HepG2 (cell line): Measurements from ENCODE around the gene CLASRP.
A peak's percentile ranks its signal among the peaks of the same experiment; 100 is the strongest.

Experiments used
- BHLHE40 ChIP-seq: IDR thresholded peaks from 2 replicates; pipeline ENCODE4 v1.6.1; 2011; ENCODE audit warnings: low read length, improper control_type of control experiment
- CTCF ChIP-seq: sonication (generic); formaldehyde crosslinking; IDR thresholded peaks from 2 replicates; pipeline ENCODE4 v1.5.0; 2020; ENCODE audit warnings: mild to moderate bottlenecking, missing genetic modification reagents, moderate library complexity
- DMAP1 ChIP-seq: IDR thresholded peaks from 2 replicates; pipeline ENCODE4 v1.6.1; 2016
- MAFF ChIP-seq: IDR thresholded peaks from 2 replicates; pipeline ENCODE4 v1.6.1; 2011; ENCODE audit warnings: low read depth, low read length, improper control_type of control experiment
- MAX ChIP-seq: IDR thresholded peaks from 2 replicates; pipeline ENCODE4 v1.6.1; 2012; ENCODE audit warnings: inconsistent platforms
- NCOR1 ChIP-seq: fragments of 200-600 bp; sonication (generic); IDR thresholded peaks from 2 replicates; pipeline ENCODE4 v1.7.0; 2017; ENCODE audit warnings: antibody characterized with exemption, low read length, borderline replicate concordance
- RBFOX2 ChIP-seq: fragments of 200-400 bp; formaldehyde crosslinking; IDR thresholded peaks from 2 replicates; pipeline ENCODE4 v1.6.1; 2017; ENCODE audit warnings: low read depth, mild to moderate bottlenecking, low read length
- TBX2 ChIP-seq: sonication (generic); formaldehyde crosslinking; IDR thresholded peaks from 2 replicates; pipeline ENCODE4 v1.5.0; 2020; ENCODE audit warnings: missing genetic modification reagents, mild to moderate bottlenecking, borderline replicate concordance
- U2AF1 ChIP-seq: fragments of 200-400 bp; formaldehyde crosslinking; optimal IDR thresholded peaks from 2 replicates; pipeline ENCODE3; 2017; ENCODE audit warnings: mild to moderate bottlenecking, low read depth, low read length
- ZHX1 ChIP-seq: sonication (generic); formaldehyde crosslinking; IDR thresholded peaks from 2 replicates; pipeline ENCODE4 v1.8.1; 2022; ENCODE audit warnings: low read depth, mild to moderate bottlenecking, missing genetic modification reagents
- ZNF431 ChIP-seq: sonication (generic); formaldehyde crosslinking; IDR thresholded peaks from 2 replicates; pipeline ENCODE4 v1.9.0; 2022; ENCODE audit warnings: missing genetic modification reagents, low read depth, mild to moderate bottlenecking, borderline replicate concordance

GRCh38 chr19:45070861-45071544 lies 32.2 kb downstream of the CLASRP start:
- TF ChIP-seq ZNF431 (no peak), U2AF1 (no peak), RBFOX2 (peak; percentile 55), NCOR1 (no peak), CTCF (CRISPR knock-in tag) (no peak), MAFF (no peak), MAX (no peak), BHLHE40 (no peak), ZHX1 (CRISPR knock-in tag) (no peak), DMAP1 (no peak), TBX2 (no peak)
